HepG2 (cell line): ENCODE results near the gene PLB1. TPM values are rescaled to one million over a fixed set of nuclear protein-coding genes. Genes with fewer than 3 reads are reported as not detected.

Source experiments
- CREB1 ChIP-seq, 2 experiments: fragments of 450-650 bp in 1 of 2; IDR thresholded peaks; 2 replicates each; pipeline ENCODE4 v1.6.1; 2016 to 2017; ENCODE audit warnings: control low read depth in 1 of 2, mild to moderate bottlenecking in 1 of 2, missing compliant biosample characterization in 1 of 2, missing genetic modification characterization in 1 of 2
- DNMT1 ChIP-seq: sonication (generic); formaldehyde crosslinking; IDR thresholded peaks from 2 replicates; pipeline ENCODE4 v1.5.1; 2020; ENCODE audit warnings: mild to moderate bottlenecking, missing genetic modification reagents
- GFI1 ChIP-seq: sonication (generic); formaldehyde crosslinking; IDR thresholded peaks from 2 replicates; pipeline ENCODE4 v1.5.0; 2020; ENCODE audit warnings: missing genetic modification reagents, mild to moderate bottlenecking, borderline replicate concordance
- GPN1 ChIP-seq: sonication (generic); formaldehyde crosslinking; IDR thresholded peaks from 2 replicates; pipeline ENCODE4 v1.5.1; 2020; ENCODE audit warnings: missing genetic modification reagents, borderline replicate concordance
- HOXA3 ChIP-seq: sonication (generic); formaldehyde crosslinking; IDR thresholded peaks from 2 replicates; pipeline ENCODE4 v1.5.0; 2020; ENCODE audit warnings: missing genetic modification reagents
- HOXA5 ChIP-seq: sonication (generic); formaldehyde crosslinking; IDR thresholded peaks from 2 replicates; pipeline ENCODE4 v1.4.0; 2020; ENCODE audit warnings: missing genetic modification reagents
- MAFK ChIP-seq, 2 experiments: IDR thresholded peaks in 1 of 2; conservative IDR thresholded peaks in 1 of 2; 2 replicates each; pipeline ENCODE4 v1.6.1; 2011; ENCODE audit warnings: improper control_type of control experiment in 2 of 2, low read length in 2 of 2
- MXD4 ChIP-seq: IDR thresholded peaks from 2 replicates; pipeline ENCODE4 v1.6.1; 2016; ENCODE audit warnings: mild to moderate bottlenecking, missing biosample characterization, missing genetic modification reagents
- SMAD9 ChIP-seq: sonication (generic); formaldehyde crosslinking; IDR thresholded peaks from 2 replicates; pipeline ENCODE4 v1.5.1; 2020; ENCODE audit warnings: mild to moderate bottlenecking, missing genetic modification reagents
- SNAI1 ChIP-seq: sonication (generic); formaldehyde crosslinking; IDR thresholded peaks from 2 replicates; pipeline ENCODE4 v1.5.0; 2020; ENCODE audit warnings: mild to moderate bottlenecking, missing genetic modification reagents, borderline replicate concordance
- SOX13 ChIP-seq, 3 experiments: fragments of 450-650 bp in 1 of 3; sonication (generic) in 1 of 3; formaldehyde crosslinking in 1 of 3; IDR thresholded peaks in 2 of 3; conservative IDR thresholded peaks in 1 of 3; 2 replicates each; pipeline versions ENCODE4 v1.5.0 to v1.6.1; 2016 to 2020; ENCODE audit warnings: antibody characterized with exemption in 1 of 3, mild to moderate bottlenecking in 1 of 3, missing compliant biosample characterization in 1 of 3, missing genetic modification reagents in 1 of 3, moderate library complexity in 1 of 3
- SP4 ChIP-seq: sonication (generic); formaldehyde crosslinking; IDR thresholded peaks from 2 replicates; pipeline ENCODE4 v1.8.1; 2023; ENCODE audit warnings: mild to moderate bottlenecking, missing genetic modification reagents
- STAG1 ChIP-seq: sonication (generic); formaldehyde crosslinking; IDR thresholded peaks from 2 replicates; pipeline ENCODE4 v1.4.0; 2020; ENCODE audit warnings: missing genetic modification reagents
- TFE3 ChIP-seq: IDR thresholded peaks from 2 replicates; pipeline ENCODE4 v1.6.1; 2016
- ZBTB14 ChIP-seq: sonication (generic); formaldehyde crosslinking; IDR thresholded peaks from 2 replicates; pipeline ENCODE4 v1.4.0; 2020; ENCODE audit warnings: missing genetic modification reagents
- ZBTB46 ChIP-seq: sonication (generic); formaldehyde crosslinking; IDR thresholded peaks from 2 replicates; pipeline ENCODE4 v1.4.0; 2020; ENCODE audit warnings: mild to moderate bottlenecking, missing genetic modification reagents, borderline replicate concordance
- ZC3H4 ChIP-seq: sonication (generic); formaldehyde crosslinking; IDR thresholded peaks from 2 replicates; pipeline ENCODE4 v1.4.0; 2020; ENCODE audit warnings: missing genetic modification reagents, borderline replicate concordance
- ZNF143 ChIP-seq: sonication (generic); formaldehyde crosslinking; IDR thresholded peaks from 2 replicates; pipeline ENCODE4 v1.4.0; 2020; ENCODE audit warnings: missing genetic modification reagents
- ZNF251 ChIP-seq: sonication (generic); formaldehyde crosslinking; IDR thresholded peaks from 2 replicates; pipeline ENCODE4 v1.9.0; 2021; ENCODE audit warnings: mild to moderate bottlenecking, missing genetic modification reagents
- ZNF335 ChIP-seq: sonication (generic); formaldehyde crosslinking; IDR thresholded peaks from 2 replicates; pipeline ENCODE4 v1.4.0; 2020; ENCODE audit warnings: missing genetic modification reagents
- ZNF451 ChIP-seq: sonication (generic); formaldehyde crosslinking; IDR thresholded peaks from 2 replicates; pipeline ENCODE4 v1.5.0; 2020; ENCODE audit warnings: mild to moderate bottlenecking, missing genetic modification reagents
- ZNF713 ChIP-seq: sonication (generic); formaldehyde crosslinking; IDR thresholded peaks from 2 replicates; pipeline ENCODE4 v1.4.0; 2020; ENCODE audit warnings: mild to moderate bottlenecking, missing genetic modification reagents
- ZNF775 ChIP-seq: sonication (generic); formaldehyde crosslinking; IDR thresholded peaks from 2 replicates; pipeline ENCODE4 v1.4.0; 2020; ENCODE audit warnings: missing genetic modification reagents, mild to moderate bottlenecking, moderate library complexity, borderline replicate concordance
- ZNF792 ChIP-seq: IDR thresholded peaks from 2 replicates; pipeline ENCODE4 v1.6.1; 2016
- polyA plus RNA-seq, 8 experiments: library from polyadenylated mRNA; depleted of rRNA in 3 of 8; stranded (reverse) in 7 of 8; unstranded in 1 of 8; fragments of >200 nt; fragmentation: Illumina TruSeq in 4 of 8; extraction: Trizol in 4 of 8; gene quantifications; 2 replicates each; pipeline versions ENCODE4 v1.2.1 to v1.2.3, GENCODE V29; 2011 to 2016; ENCODE audit warnings: low read depth in 4 of 8, missing spikeins in 1 of 8, mixed read lengths in 1 of 8; ENCODE audit not compliant: insufficient read depth in 1 of 8
- total RNA-seq, 5 experiments: library from RNA; depleted of rRNA; stranded (reverse); fragments of >200 nt; fragmentation: Illumina TruSeq; extraction: Trizol; gene quantifications; 2 replicates each; pipeline ENCODE4 v1.2.3, GENCODE V29; 2016; ENCODE audit warnings: low read depth in 1 of 5
- TF ChIP-seq, protein P1 (sequence below): sonication (generic); formaldehyde crosslinking; IDR thresholded peaks from 2 replicates; pipeline ENCODE4 v1.8.0; 2023; ENCODE audit warnings: mild to moderate bottlenecking, missing genetic modification reagents

The PLB1 gene
- total and polyA plus RNA-seq, 2 of the 13 experiments (the other 11 are each of a cell fraction or from before 2014, with no cell fraction given), result 0.20 to 1.8 TPM

- TF ChIP-seq ZBTB46 (no peak), SOX13 (IDR thresholded peaks at IDR 0.05) (no peak), SOX13 (CRISPR knock-in tag; conservative IDR thresholded peaks at IDR 0.05 in 1 of 2, IDR thresholded peaks at IDR 0.05 in 1 of 2) (no peak), HOXA3 (CRISPR knock-in tag) (peak; percentile 38; the same call in 1 of the 2 replicates), ZNF775 (no peak), ZNF335 (CRISPR knock-in tag) (no peak), ZNF451 (CRISPR knock-in tag) (peak; percentile 55; the same call in 1 of the 2 replicates), CREB1 (IDR thresholded peaks at IDR 0.05) (no peak), CREB1 (CRISPR knock-in tag; IDR thresholded peaks at IDR 0.05) (no peak), ZBTB14 (CRISPR knock-in tag) (no peak), TFE3 (CRISPR knock-in tag) (no peak), HOXA5 (CRISPR knock-in tag) (no peak), ZC3H4 (CRISPR knock-in tag) (no peak), ZNF713 (CRISPR knock-in tag) (no peak), ZNF143 (no peak), MXD4 (CRISPR knock-in tag) (peak; percentile 64; the same call in 1 of the 2 replicates), ZNF792 (CRISPR knock-in tag) (no peak), SNAI1 (CRISPR knock-in tag) (no peak), DNMT1 (no peak), SP4 (CRISPR knock-in tag) (no peak), STAG1 (no peak), GFI1 (CRISPR knock-in tag) (no peak), SMAD9 (CRISPR knock-in tag) (peak; percentile 55; the same call in 1 of the 2 replicates), ZNF251 (no peak), GPN1 (no peak), MAFK (conservative IDR thresholded peaks at IDR 0.05 in 1 of 2, IDR thresholded peaks at IDR 0.05 in 1 of 2; ENCODE audit: low read length in 2 of 2) (no peak)
- TF ChIP-seq, protein P1, sequence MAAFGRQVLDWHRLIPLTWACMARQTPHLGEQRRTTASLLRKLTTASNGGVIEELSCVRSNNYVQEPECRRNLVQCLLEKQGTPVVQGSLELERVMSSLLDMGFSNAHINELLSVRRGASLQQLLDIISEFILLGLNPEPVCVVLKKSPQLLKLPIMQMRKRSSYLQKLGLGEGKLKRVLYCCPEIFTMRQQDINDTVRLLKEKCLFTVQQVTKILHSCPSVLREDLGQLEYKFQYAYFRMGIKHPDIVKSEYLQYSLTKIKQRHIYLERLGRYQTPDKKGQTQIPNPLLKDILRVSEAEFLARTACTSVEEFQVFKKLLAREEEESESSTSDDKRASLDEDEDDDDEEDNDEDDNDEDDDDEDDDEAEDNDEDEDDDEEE (CRISPR knock-in tag), result no peak
Measured at GRCh38 chr2:28618221-28619141, 122.6 kb downstream of the PLB1 start (continued).
